DMS114 treated with DMSO at 0.1 percent for 48 hours (cell line): Measurements from ENCODE around the gene GOLGA3.
A peak's percentile ranks its signal among the peaks of the same experiment; 100 is the strongest.
"Not testable (repeated sequence)": the region's sequence is repeated elsewhere in the genome, so short reads cannot be mapped to it uniquely, and the experiment has no call there.

Source experiments
- DNase-seq: peaks from one replicate; lab custom pipeline; 2025; ENCODE audit not compliant: unreplicated experiment; lab: John Stamatoyannopoulos, UW

Gene GOLGA3

DNA sequence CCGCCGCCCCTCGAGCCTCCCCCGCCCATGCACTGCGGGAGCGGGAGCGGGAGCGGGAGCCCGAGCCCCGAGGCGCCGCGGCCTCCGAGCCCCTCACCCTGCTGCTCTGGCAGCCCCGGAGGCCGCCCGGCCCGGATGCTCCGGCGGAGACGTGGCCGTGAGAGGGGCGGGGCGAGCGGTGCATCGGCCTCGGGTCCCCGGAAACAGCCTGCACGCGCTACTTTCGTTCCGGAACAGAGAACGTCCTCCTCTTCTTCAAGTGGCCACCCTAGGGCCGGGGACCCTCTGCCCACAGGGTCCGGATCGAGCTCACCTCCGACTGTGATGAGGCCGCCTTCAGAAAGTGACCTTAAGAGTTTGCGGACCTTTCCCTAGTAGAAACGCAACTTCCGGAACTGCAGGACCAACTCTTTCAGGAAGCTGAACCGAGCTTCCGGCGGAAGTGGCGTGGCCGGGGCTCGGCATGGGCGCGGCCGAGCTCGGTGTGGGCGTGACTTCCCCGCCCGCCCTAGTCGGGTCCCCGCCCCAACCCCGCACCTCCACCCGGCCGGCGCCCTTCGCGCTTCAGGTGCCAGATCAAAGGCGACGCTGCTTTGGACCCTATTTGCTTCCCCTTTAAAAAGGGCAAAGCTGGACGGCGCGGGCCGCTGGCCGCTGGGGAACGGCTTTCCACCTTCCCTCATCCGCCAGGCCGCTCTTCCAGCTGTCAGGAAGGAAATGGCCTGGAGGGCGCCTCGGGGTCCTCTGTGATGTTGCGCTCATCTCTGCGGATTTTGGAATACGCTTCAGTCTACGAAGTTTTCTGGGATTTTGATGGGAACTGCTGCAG is at the start of gene GOLGA3:
Gene GOLGA3, minus strand, starts transcription at position 164 of the 829 bp plus-strand sequence. CDS start 6,741 bp downstream, outside the sequence.
- DNase-seq = peak; percentile 69

GRCh38 chr12:132874620-132875019 is 46.0 kb upstream of the GOLGA3 start:
- not testable (repeated sequence) for DNase-seq

- DNase-seq = no peak
These were observed 45.5 kb upstream of the GOLGA3 start for GRCh38 chr12:132874175-132874574.

DNA sequence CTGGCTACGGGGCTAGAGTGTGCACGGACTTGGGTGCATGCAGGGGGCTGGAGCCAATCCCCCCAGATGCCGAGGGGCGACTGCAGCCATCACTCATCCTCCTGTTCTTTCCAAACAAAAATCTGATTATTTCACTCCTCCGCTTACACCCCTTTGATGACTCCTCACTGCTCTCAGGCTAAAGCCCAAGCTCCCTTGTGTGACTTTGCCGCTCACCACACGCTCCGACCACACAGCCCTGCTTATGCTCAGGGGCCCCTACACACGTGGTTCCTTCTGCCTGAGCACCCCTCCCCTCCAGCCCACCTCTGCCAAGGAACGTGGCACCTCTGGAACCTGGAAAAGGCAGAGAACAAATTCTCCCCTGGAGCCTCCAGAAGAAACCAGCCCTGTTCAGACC is 45.1 kb upstream of the GOLGA3 start:
- no peak for DNase-seq

- no peak for DNase-seq
These were observed 44.3 kb upstream of the GOLGA3 start for GRCh38 chr12:132872975-132873421.

- DNase-seq = no peak
These were observed 43.6 kb upstream of the GOLGA3 start for GRCh38 chr12:132872073-132872855.

DNA sequence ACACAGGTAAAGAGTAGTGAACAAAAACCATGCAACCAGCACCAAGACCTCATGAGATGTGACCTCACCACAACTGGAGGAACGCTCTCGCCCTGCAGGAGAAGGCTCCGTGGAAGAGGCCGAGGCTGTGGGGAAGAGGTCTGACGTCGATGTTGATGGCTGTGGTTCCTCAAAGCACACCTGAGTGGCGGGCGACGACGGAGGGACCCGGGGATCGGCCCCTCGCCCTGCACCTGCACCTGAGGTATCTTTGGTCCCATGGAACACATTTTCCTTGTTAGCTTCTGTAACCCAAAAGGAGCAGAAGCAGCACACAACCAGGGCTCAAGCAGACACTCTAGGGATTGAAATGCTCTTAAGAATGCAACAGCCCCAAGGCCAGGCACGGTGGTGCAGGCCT is 40.9 kb upstream of the GOLGA3 start:
- no peak for DNase-seq

DNA sequence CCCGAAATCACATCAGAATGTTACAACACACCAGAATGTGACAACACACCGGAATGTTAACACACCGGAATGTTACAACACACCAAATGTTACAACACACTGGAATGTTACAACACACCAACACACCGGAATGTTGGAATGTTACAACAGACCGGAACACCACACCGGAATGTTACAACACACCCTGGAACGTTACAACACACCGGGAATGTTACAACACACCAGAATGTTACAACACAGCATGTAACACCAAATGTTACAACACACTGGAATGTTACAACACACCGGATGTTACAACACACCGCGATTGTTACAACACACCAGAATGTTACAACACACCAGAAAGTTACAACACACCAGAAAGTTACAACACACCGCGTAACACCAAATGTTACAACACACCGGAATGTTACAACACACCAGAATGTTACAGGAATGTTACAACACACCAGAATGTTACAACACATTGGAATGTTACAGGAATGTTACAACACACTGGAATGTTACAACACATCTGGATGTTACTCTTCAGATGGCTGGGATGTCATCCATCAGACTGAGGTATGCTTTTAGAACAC is 37.7 kb upstream of the GOLGA3 start:
- no peak for DNase-seq

GRCh38 chr12:132861558-132861957 is 32.9 kb upstream of the GOLGA3 start:
- DNase-seq = no peak

GRCh38 chr12:132858718-132859266 is 30.1 kb upstream of the GOLGA3 start:
- no peak for DNase-seq

DNA sequence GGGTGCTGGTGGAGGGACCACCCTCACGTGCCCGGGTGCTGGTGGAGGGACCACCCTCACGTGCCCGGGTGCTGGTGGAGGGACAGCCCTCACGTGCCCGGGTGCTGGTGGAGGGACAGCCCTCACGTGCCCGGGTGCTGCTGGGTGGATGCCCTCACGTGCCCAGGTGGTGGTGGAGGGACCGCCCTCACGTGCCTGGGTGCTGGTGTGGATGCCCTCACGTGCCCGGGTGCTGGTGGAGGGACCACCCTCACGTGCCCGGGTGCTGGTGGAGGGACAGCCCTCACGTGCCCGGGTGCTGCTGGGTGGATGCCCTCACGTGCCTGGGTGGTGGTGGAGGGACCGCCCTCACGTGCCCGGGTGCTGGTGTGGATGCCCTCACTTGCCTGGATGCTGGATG is 28.4 kb upstream of the GOLGA3 start:
- not testable (repeated sequence) for DNase-seq

DNA sequence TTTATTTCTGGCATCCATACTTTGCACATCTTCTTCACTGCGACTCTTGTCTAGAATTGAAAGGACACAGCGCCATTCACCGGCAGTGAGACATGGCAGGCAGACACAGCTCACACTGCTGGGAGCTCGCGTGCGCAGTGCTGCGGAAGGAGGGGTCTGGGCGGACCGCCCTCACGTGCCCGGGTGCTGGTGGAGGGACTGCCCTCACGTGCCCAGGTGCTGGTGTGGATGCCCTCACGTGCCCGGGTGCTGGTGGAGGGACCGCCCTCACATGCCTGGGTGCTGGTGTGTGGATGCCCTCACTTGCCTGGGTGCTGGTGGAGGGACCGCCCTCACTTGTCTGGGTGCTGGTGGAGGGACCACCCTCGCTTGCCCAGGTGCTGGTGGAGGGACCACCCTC is 27.9 kb upstream of the GOLGA3 start:
- no peak for DNase-seq

DNA sequence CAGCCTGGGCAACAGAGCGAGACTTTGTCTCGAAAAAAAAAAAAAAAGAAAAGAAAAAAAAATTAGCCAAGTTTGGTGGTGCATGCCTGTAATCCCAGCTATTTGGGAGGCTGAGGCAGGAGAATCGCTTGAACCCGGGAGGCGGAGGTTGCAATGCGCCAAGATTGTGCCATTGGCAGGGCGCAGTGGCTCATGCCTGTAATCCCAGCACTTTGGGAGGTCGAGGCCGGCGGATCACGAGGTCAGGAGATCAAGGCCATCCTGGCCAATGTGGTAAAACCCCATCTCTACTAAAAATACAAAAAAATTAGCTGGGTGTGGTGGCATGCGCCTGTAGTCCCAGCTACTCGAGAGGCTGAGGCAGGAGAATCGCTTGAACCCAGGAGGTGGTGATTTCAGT is 26.5 kb upstream of the GOLGA3 start:
- not testable (repeated sequence) for DNase-seq

- DNase-seq = no peak
These were observed 24.8 kb upstream of the GOLGA3 start for GRCh38 chr12:132853285-132854092.

DNA sequence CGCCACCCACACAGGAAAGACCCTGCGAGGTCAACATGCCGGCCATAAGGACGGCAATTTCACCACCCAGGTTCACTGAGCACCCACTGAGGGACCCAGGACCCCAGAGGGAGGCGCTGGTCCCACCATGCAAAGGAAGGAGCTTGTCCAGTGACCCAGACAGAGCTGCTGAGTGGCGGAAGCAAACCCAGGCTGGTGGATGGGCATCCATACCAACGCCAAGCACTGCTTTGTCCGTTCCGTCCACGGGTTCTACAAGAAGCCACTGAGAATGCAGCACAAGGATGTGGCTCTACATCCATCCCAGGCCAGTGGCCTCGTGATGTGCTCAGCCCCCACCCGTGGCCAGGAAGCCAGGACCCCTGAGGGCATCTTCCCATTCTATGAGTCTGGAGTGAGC is 23.8 kb upstream of the GOLGA3 start:
- no peak for DNase-seq

GRCh38 chr12:132851465-132851864 is 22.8 kb upstream of the GOLGA3 start:
- no peak for DNase-seq

DNA sequence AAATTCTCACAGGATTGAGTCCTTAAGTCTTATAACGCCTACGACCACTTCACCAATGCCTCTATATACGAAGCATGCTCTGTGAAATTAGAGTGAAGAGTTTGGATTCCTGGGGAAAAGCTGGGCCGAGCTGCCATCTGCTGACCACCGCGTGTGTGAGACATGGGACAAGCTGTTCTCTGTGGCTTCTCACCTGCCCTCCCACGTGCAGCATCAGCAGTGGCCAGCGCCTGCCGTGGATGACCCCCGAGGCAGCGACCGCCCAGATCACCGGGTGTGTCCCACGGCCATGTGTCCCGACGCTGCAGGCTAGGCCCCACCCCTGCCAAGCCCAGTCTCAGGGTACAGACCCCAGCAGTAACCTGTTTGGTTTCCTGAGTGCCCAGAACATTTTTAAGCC is 21.6 kb upstream of the GOLGA3 start:
- DNase-seq = no peak

DNA sequence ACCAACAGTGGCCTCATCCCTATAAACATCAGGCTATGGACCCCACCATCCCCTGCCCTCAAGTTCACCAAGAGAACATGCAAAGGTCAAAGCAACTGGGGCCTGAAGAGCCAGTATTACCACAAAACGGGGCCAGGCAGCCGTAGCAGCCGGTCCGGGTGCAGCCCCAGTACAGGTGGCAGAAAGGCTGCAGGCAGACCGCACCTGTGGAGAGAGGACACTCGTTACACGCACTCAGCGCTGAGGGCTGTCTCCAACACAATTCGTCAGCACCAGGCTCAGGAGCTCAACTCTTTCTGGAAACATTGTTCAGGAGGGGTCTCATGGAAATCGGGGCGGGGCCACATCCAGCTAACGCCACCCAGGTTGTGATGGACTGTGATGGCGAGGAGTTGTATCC is 19.9 kb upstream of the GOLGA3 start:
- DNase-seq = no peak

- no peak for DNase-seq
These were observed 19.0 kb upstream of the GOLGA3 start for GRCh38 chr12:132847363-132848356.
